M059J (cell line): ENCODE results near the gene ZBTB7C. TPM values are rescaled to one million over a fixed set of nuclear protein-coding genes. Genes with fewer than 3 reads are reported as not detected.

Experiments used
- DNase-seq: peaks from one replicate; pipeline ENCODE4 v3.0.0-alpha.2; 2012; ENCODE audit warnings: low read depth
- total RNA-seq: library from RNA; depleted of rRNA; stranded (reverse); fragments of >200 nt; shearing (Covaris generic); gene quantifications from 2 replicates; pipeline ENCODE4 v1.2.3, GENCODE V29; 2014

Gene ZBTB7C
- total RNA-seq, 1 experiment from 2014 or later: not detected

DNA sequence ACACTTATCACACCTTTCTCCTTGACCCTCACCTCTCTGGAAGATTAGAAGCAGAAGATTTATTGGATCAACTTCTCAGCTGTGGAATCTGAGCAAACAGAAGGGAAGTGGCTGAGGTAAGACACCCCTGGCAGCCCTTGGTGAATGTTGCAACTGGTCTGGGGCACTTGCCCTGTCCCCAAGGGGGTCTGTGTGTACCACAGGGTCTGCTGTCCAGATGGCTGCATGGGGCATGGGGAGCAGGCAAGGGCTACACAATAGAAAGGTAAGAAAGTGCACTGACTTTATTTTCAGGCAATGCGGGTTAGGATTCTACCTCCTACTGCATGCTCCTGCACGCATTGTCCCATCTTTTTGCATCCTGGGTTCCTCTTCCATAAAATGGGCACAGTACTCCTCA, 240.3 kb downstream of the ZBTB7C start:
- DNase-seq: no peak

GRCh38 chr18:48167897-48168253, 241.3 kb downstream of the ZBTB7C start:
- DNase-seq: no peak

- no peak for DNase-seq
These were observed 242.8 kb downstream of the ZBTB7C start for GRCh38 chr18:48166336-48166875.

DNA sequence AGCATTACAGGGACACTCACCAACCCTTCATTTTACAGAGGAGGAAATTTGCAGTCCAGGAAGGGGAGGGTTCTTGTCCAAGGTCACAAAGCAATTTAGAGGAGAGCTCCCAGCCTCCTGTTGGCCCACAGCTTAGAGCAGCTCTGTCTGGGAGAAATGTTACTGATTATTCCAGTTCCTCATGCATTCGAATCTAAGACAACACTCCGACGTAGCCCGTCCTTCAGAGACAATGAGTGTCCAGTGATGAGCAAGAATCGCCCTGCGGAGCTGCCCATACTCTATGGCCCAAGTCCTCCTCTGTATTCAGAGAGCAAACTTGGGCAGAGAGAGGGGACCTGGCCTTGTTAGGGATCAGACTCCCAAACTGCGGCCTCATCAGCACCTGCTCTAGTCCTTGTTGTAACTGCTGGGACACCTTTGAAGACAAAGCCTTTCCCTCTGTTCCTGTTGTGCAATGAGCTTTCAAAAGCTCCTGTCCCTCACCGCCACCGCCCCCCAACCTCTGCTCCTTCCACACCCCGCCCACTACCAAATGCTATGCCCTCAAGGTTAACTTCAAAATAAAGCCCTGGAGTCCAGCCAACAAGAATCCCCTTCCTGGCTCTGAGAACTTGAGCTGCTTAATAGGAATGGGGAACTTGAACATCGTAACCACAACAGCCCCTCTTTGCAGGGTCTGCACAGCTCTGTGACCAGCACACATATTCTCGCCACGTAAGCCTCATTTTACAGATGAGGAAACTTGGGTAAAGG, 243.9 kb downstream of the ZBTB7C start:
- DNase-seq: no peak

- DNase-seq: no peak
These were observed 244.5 kb downstream of the ZBTB7C start for GRCh38 chr18:48164701-48165100.

DNA sequence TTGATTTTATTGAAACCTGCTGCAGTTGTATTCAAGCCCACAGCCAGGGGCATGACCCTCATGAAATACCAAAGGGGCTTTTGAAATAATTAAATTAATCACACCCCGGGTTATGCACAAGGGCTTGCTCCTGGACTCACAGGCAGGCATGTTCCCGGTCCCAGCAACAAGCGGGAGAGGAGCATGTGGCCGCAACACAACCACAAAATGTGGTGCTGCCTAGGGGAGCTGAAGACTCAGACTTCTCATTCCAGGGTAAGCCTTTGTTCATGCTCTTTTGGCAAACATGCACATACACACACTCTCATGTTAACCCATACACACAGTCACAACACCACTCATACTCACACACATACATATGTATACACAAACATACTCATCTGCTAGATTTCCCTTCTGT, 245.1 kb downstream of the ZBTB7C start:
- DNase-seq: no peak

GRCh38 chr18:48163738-48164115, 245.5 kb downstream of the ZBTB7C start:
- DNase-seq: no peak

- DNase-seq: no peak
These were observed 246.0 kb downstream of the ZBTB7C start for GRCh38 chr18:48162956-48163737.

- peak; percentile 20 for DNase-seq
These were observed 247.1 kb downstream of the ZBTB7C start for GRCh38 chr18:48161911-48162698.

DNA sequence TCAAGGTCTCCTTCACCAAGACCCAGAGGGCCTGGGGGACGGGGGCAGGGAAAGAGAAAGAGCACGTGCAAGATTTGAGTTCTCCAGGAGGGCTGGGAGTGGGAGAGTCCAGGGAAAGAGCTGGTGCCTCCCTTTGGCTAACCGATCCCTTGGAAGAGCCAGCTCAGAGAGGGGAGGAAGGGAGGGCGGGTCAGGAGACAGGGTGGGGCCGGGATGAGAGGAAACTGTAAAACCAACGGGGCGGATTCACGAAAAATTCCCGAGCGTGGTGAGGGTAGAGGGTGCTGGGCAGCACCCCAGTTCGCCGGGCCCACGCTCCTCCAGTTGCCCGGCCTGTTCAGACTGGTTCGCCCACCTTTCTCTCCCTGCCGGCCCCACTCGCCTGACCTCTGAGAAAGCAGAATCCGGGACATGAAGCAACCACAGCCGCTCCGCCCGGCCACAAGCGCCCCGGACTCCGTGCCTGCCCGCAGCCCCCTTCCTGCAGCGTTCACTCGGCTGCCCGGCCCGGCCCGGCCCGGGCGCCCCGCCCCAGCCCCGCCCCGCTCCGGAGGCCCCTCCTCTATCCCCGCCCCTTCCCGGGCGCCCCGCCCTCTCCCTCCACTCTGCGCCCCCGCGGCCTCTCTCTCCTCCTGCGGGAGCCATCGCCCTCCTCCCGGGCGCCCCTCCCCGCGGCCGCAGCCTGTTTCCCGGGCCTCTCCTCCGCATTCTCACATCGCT, 247.8 kb downstream of the ZBTB7C start:
- peak; percentile 81 for DNase-seq

GRCh38 chr18:48160622-48161021, 248.6 kb downstream of the ZBTB7C start:
- no peak for DNase-seq

- DNase-seq: no peak
These were observed 249.4 kb downstream of the ZBTB7C start for GRCh38 chr18:48159816-48160215.

GRCh38 chr18:48158721-48159120, 250.5 kb downstream of the ZBTB7C start:
- DNase-seq: no peak

- DNase-seq: no peak
These were observed 251.2 kb downstream of the ZBTB7C start for GRCh38 chr18:48157956-48158355.

- DNase-seq: no peak
These were observed 253.3 kb downstream of the ZBTB7C start for GRCh38 chr18:48155856-48156255.

GRCh38 chr18:48154828-48155227, 254.4 kb downstream of the ZBTB7C start:
- DNase-seq: peak; percentile 41

- DNase-seq: peak; percentile 96
These were observed 255.3 kb downstream of the ZBTB7C start for GRCh38 chr18:48153613-48154481.

DNA sequence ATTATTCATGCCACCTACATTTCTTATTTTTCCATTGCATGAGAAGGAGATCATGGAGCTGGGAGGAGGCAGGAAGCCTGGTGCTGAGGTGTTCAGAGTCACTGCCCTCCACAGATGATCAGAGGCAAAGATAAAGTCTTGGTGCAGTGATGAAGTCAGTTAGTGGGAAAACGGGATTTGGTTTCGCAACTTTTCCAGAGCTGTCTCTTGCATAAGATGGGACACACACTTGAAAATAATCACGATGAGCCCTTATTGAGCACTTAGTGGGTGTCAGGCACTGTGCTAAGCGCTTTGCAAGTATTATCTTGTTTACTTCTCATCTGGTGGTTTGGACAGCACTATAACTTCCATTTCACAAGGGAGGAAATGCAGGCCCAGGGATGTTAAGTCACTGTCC, 256.6 kb downstream of the ZBTB7C start:
- peak; percentile 88 for DNase-seq

GRCh38 chr18:48151421-48152065, 257.6 kb downstream of the ZBTB7C start:
- DNase-seq: peak; percentile 49
